Measurements from ENCODE around the gene NEK8. TPM values are rescaled to one million over a fixed set of nuclear protein-coding genes. Genes with fewer than 3 reads are reported as not detected.

Gene NEK8
- polyA plus RNA-seq, 3 donors: 2.7 to 9.6 (median 3.1) TPM

- no peak for TF ChIP-seq CTCF (IDR thresholded peaks at IDR 0.05)
- no peak overlapping the region for H3K4me3 ChIP-seq (replicated peaks in 1 of 3; ENCODE audit: low read depth in 2 of 3, low read length in 3 of 3)
- no peak overlapping the region for H2AFZ ChIP-seq (ENCODE audit: insufficient read depth, low read depth, low read length, poor library complexity, severe bottlenecking)
- Mint-ChIP-seq H3K4me3 (no peak overlapping the region), H3K9me3 (no peaks in the 10 kb centered on the region), H3K27me3 (ENCODE audit: low read depth in 3 of 3) (no peaks in the 10 kb centered on the region), H3K36me3 (peaks cover 34 to 45% of the 10 kb centered on the region in 2 donors), H3K4me1 (peaks cover 25% of the 10 kb centered on the region), H3K27ac (peak overlapping the region in 6 of 7 donors; percentile 40 to 83 (median 66))
- 75% methylated on average over 4 of the region's 9 CpGs for WGBS (ENCODE audit: insufficient coverage)
- H3K27me3 ChIP-seq (ENCODE audit: control insufficient read depth in 2 of 2, insufficient read depth in 2 of 2, low read length in 2 of 2): no peaks in the 10 kb centered on the region
- peaks cover 15 to 16% of the 10 kb centered on the region in 2 donors for H3K4me1 ChIP-seq (ENCODE audit: control insufficient read depth in 1 of 2, insufficient read depth in 2 of 2, low read length in 2 of 2)
- peaks cover 5% of the 10 kb centered on the region for H3K79me2 ChIP-seq (ENCODE audit: insufficient read depth, low read length)
- H3K9ac ChIP-seq (ENCODE audit: insufficient read depth, low read length, poor library complexity, severe bottlenecking): no peak overlapping the region
- H3K9me3 ChIP-seq (replicated peaks in 1 of 2; ENCODE audit: control insufficient read depth in 1 of 2, insufficient read depth in 1 of 2, low read length in 2 of 2): no peaks in the 10 kb centered on the region
- peaks cover 7% of the 10 kb centered on the region for H4K20me1 ChIP-seq (ENCODE audit: insufficient read depth, low read length)
- intact Hi-C loops (cut with micrococcal nuclease): loop anchor here (10.0 kb wide), 3 partner anchors 74 to 354 kb away; partner anchors contain the start of gene ERAL1 (in 1 of the 2)
- H3K27ac ChIP-seq (ENCODE audit: low read depth in 1 of 2, low read length in 2 of 2): peak overlapping the region; percentile 10
- H3K36me3 ChIP-seq (replicated peaks in 1 of 2; ENCODE audit: control insufficient read depth in 1 of 2, insufficient read depth in 2 of 2, low read length in 2 of 2): peaks cover 27 to 46% of the 10 kb centered on the region in 2 donors
- peak; percentile 56 to 79 (median 76) for DNase-seq
- no peak overlapping the region for H3K4me2 ChIP-seq (replicated peaks; ENCODE audit: extremely low read depth, low read length, poor library complexity, severe bottlenecking)
Observed at GRCh38 chr17:28760601-28761562, 32.3 kb downstream of the NEK8 start.

DNA sequence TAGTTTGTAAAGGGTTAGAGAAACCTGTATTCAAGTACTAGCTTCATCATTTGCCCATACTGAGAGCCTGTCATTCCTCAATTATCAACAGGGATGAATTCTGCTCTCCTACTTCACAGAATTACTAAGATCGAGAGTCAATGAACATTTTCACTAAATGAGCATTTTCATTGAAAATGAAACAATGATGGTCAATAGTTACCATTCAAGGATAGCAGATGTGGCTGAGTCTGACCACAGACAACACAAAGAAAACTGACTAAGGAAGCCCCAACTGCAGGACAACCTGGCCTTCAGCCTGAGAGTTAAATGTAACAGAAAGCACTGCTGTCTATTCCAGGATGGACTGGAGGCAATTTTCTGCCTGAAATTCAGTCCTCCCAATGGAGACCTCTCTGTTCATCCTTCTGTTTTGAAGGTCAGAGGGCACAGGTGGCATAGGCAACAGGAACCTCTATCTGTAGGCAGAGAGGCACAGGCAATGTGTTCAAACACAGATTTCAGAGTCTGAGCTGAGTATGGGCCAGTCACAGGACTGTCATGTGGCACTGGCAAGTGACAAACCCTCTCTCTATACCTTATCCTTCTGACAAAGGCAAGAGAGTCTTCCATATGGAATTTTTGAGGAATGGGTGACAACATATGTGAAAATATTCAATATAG lies 34.7 kb downstream of the NEK8 start:
- H3K27ac Mint-ChIP-seq: no peak overlapping the region
- peaks cover 5% of the 10 kb centered on the region for H3K79me2 ChIP-seq (ENCODE audit: insufficient read depth, low read length)
- H3K9me3 Mint-ChIP-seq: no peaks in the 10 kb centered on the region
- H3K36me3 Mint-ChIP-seq: peaks cover 23 to 37% of the 10 kb centered on the region in 2 donors
- WGBS (ENCODE audit: insufficient coverage): no CpG with 5 or more reads among the region's 1 CpG
- H3K27me3 ChIP-seq (ENCODE audit: control insufficient read depth in 2 of 2, insufficient read depth in 2 of 2, low read length in 2 of 2): no peaks in the 10 kb centered on the region
- no peak overlapping the region for H2AFZ ChIP-seq (ENCODE audit: insufficient read depth, low read depth, low read length, poor library complexity, severe bottlenecking)
- H4K20me1 ChIP-seq (ENCODE audit: insufficient read depth, low read length): peaks cover 7% of the 10 kb centered on the region
- no peak for DNase-seq
- H3K4me1 ChIP-seq (ENCODE audit: control insufficient read depth in 1 of 2, insufficient read depth in 2 of 2, low read length in 2 of 2): peaks cover 15 to 16% of the 10 kb centered on the region in 2 donors
- H3K4me3 Mint-ChIP-seq: no peak overlapping the region
- H3K4me3 ChIP-seq (replicated peaks in 1 of 3; ENCODE audit: low read depth in 2 of 3, low read length in 3 of 3): no peak overlapping the region
- intact Hi-C loops (cut with micrococcal nuclease): loop anchor here (10.0 kb wide), 3 partner anchors 72 to 352 kb away; partner anchors contain the start of gene ERAL1 (in 1 of the 2)
- no peak for TF ChIP-seq CTCF (IDR thresholded peaks at IDR 0.05)
- peaks cover 0 to 2% (median 0%) of the 10 kb centered on the region in 3 donors for H3K27me3 Mint-ChIP-seq (ENCODE audit: low read depth in 3 of 3)
- peaks cover 19% of the 10 kb centered on the region for H3K4me1 Mint-ChIP-seq
- peaks cover 28 to 47% of the 10 kb centered on the region in 2 donors for H3K36me3 ChIP-seq (replicated peaks in 1 of 2; ENCODE audit: control insufficient read depth in 1 of 2, insufficient read depth in 2 of 2, low read length in 2 of 2)
- no peak overlapping the region for H3K9ac ChIP-seq (ENCODE audit: insufficient read depth, low read length, poor library complexity, severe bottlenecking)
- no peaks in the 10 kb centered on the region for H3K9me3 ChIP-seq (replicated peaks in 1 of 2; ENCODE audit: control insufficient read depth in 1 of 2, insufficient read depth in 1 of 2, low read length in 2 of 2)
- no peak overlapping the region for H3K4me2 ChIP-seq (replicated peaks; ENCODE audit: extremely low read depth, low read length, poor library complexity, severe bottlenecking)
- no peak overlapping the region for H3K27ac ChIP-seq (ENCODE audit: low read depth in 1 of 2, low read length in 2 of 2)
